Hepatocyte (in vitro differentiated cells): ENCODE results near the gene TRIM29.

Experiments used
- CTCF ChIP-seq: fragments of 200-600 bp; sonication (generic); IDR thresholded peaks from 2 replicates; pipeline ENCODE4 v1.5.1; 2016; ENCODE audit warnings: antibody characterized with exemption, mild to moderate bottlenecking; ENCODE audit not compliant: poor library complexity
- EZH2 ChIP-seq: fragments of 200-600 bp; sonication (generic); IDR thresholded peaks from 2 replicates; pipeline ENCODE4 v1.6.1; 2016; ENCODE audit warnings: antibody characterized with exemption, mild to moderate bottlenecking, borderline replicate concordance
- EZH2phosphoT487 ChIP-seq: fragments of 200-600 bp; sonication (generic); IDR thresholded peaks from one replicate; pipeline ENCODE4 v1.6.1; 2018; ENCODE audit warnings: antibody characterized with exemption, mild to moderate bottlenecking, low read depth, moderate library complexity; ENCODE audit not compliant: unreplicated experiment, severe bottlenecking

DNA sequence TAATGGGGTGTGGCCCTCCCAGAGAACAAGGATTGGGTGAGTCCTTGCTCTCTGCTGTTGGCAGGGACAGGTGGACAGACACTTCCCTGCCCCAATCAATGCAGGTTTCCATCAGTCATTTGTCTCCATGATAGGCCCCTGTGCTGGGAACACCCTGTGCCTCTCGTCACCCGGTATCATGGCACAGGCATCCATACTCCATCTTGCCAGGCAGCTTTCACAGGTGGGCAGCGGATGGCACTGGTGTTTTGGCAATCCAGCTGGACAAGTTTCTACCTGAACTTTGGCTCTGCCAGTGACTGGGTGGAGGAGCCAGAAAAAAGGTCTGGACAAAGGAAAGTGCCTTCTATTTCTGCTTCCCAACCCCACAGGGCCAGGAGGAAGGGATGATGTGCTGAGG is 47.5 kb downstream of the TRIM29 start:
- no peak for TF ChIP-seq CTCF
- TF ChIP-seq EZH2: no peak
- TF ChIP-seq EZH2phosphoT487: no peak
